WTC11 (cell line): ENCODE results near the gene AFAP1L2. TPM values are rescaled to one million over a fixed set of nuclear protein-coding genes. Genes with fewer than 3 reads are reported as not detected.

Source experiments
- ATAC-seq: fragments of 200-7000 bp; cut with Tn5 transposase; 2 replicates; pipeline ENCODE4 v1.10.0; 2021; ENCODE audit warnings: mild to moderate bottlenecking, moderate library complexity
- CTCF ChIA-PET: fragments of 300-600 bp; sonication (Branson Sonifier 250); formaldehyde crosslinking; loops from one replicate; lab custom pipeline; 2021; ENCODE audit warnings: antibody characterized with exemption; lab: Charles Lee
- POLR2A ChIA-PET: fragments of 350-600 bp; sonication (Branson Sonifier 250); formaldehyde crosslinking; loops from one replicate; lab custom pipeline; 2021; ENCODE audit warnings: antibody characterized with exemption; lab: Charles Lee
- DNase-seq: peaks from one replicate; pipeline ENCODE4 v3.0.0; 2021; ENCODE audit warnings: low spot score
- H3K27ac Mint-ChIP-seq: 2 replicates; pipeline ENCODE4 v1.8.0; 2021; ENCODE audit warnings: mixed read lengths
- H3K27me3 Mint-ChIP-seq: 2 replicates; pipeline ENCODE4 v1.8.0; 2021; ENCODE audit warnings: low read depth, mild to moderate bottlenecking, moderate library complexity, mixed read lengths
- H3K36me3 Mint-ChIP-seq: 2 replicates; pipeline ENCODE4 v1.8.0; 2021; ENCODE audit warnings: mixed read lengths
- H3K4me1 Mint-ChIP-seq: 2 replicates; pipeline ENCODE4 v1.8.0; 2022; ENCODE audit warnings: mixed read lengths
- H3K4me3 Mint-ChIP-seq: 2 replicates; pipeline ENCODE4 v1.8.0; 2021; ENCODE audit warnings: mild to moderate bottlenecking, moderate library complexity, mixed read lengths
- H3K9me3 Mint-ChIP-seq: 2 replicates; pipeline ENCODE4 v1.8.0; 2021; ENCODE audit warnings: mixed read lengths
- ARID4B ChIP-seq: sonication (generic); formaldehyde crosslinking; IDR thresholded peaks from 2 replicates; pipeline ENCODE4 v1.8.0; 2023; ENCODE audit warnings: missing genetic modification reagents, mild to moderate bottlenecking, borderline replicate concordance
- CREM ChIP-seq: sonication (generic); formaldehyde crosslinking; IDR thresholded peaks from 2 replicates; pipeline ENCODE4 v1.8.1; 2022; ENCODE audit warnings: mild to moderate bottlenecking, missing genetic modification reagents, moderate library complexity
- ESRRA ChIP-seq: sonication (generic); formaldehyde crosslinking; IDR thresholded peaks from 2 replicates; pipeline ENCODE4 v1.8.1; 2022; ENCODE audit warnings: mild to moderate bottlenecking, missing genetic modification reagents, borderline replicate concordance
- FOXJ3 ChIP-seq: sonication (generic); formaldehyde crosslinking; IDR thresholded peaks from 2 replicates; pipeline ENCODE4 v1.9.0; 2021; ENCODE audit warnings: missing genetic modification reagents, mild to moderate bottlenecking, borderline replicate concordance
- JUN ChIP-seq: sonication (generic); formaldehyde crosslinking; IDR thresholded peaks from 2 replicates; pipeline ENCODE4 v1.8.0; 2023; ENCODE audit warnings: mild to moderate bottlenecking, missing genetic modification reagents
- NR3C1 ChIP-seq: sonication (generic); formaldehyde crosslinking; conservative IDR thresholded peaks from 2 replicates; pipeline ENCODE4 v1.8.1; 2023; ENCODE audit warnings: low read depth, mild to moderate bottlenecking, missing genetic modification reagents
- STAT6 ChIP-seq: sonication (generic); formaldehyde crosslinking; conservative IDR thresholded peaks from 2 replicates; pipeline ENCODE4 v1.8.1; 2023; ENCODE audit warnings: mild to moderate bottlenecking, low read depth, missing genetic modification reagents, moderate library complexity
- TEAD1 ChIP-seq: sonication (generic); formaldehyde crosslinking; IDR thresholded peaks from 2 replicates; pipeline ENCODE4 v1.8.0; 2022; ENCODE audit warnings: mild to moderate bottlenecking, missing genetic modification reagents
- TP53 ChIP-seq: sonication (generic); formaldehyde crosslinking; IDR thresholded peaks from 2 replicates; pipeline ENCODE4 v1.8.1; 2023; ENCODE audit warnings: mild to moderate bottlenecking, missing genetic modification reagents
- total RNA-seq: library from RNA; stranded (reverse); gene quantifications from 3 replicates; pipeline ENCODE4 v1.2.3, GENCODE V29; 2021
- TF ChIP-seq, protein P1 (sequence below): fragments of 250-450 bp; sonication (Bioruptor Pico); IDR thresholded peaks from 2 replicates; pipeline ENCODE4 v1.9.0; 2021; ENCODE audit warnings: mild to moderate bottlenecking, borderline replicate concordance
- TF ChIP-seq, protein P2 (sequence below): sonication (generic); formaldehyde crosslinking; IDR thresholded peaks from 2 replicates; pipeline ENCODE4 v1.8.1; 2023; ENCODE audit warnings: mild to moderate bottlenecking, missing genetic modification reagents, moderate library complexity
- TF ChIP-seq, protein P3 (sequence below): fragments of 250-450 bp; sonication (Bioruptor Pico); IDR thresholded peaks from 2 replicates; pipeline ENCODE4 v1.8.0; 2021; ENCODE audit warnings: mild to moderate bottlenecking
- TF ChIP-seq, protein P4 (sequence below): sonication (generic); formaldehyde crosslinking; IDR thresholded peaks from 2 replicates; pipeline ENCODE4 v1.8.0; 2022; ENCODE audit warnings: missing genetic modification reagents
- TF ChIP-seq, protein P5 (sequence below): sonication (generic); formaldehyde crosslinking; IDR thresholded peaks from 2 replicates; pipeline ENCODE4 v1.8.1; 2022; ENCODE audit warnings: missing genetic modification reagents, borderline replicate concordance

Gene AFAP1L2
- total RNA-seq, 1 experiment from 2014 or later: 5.0 TPM

DNA sequence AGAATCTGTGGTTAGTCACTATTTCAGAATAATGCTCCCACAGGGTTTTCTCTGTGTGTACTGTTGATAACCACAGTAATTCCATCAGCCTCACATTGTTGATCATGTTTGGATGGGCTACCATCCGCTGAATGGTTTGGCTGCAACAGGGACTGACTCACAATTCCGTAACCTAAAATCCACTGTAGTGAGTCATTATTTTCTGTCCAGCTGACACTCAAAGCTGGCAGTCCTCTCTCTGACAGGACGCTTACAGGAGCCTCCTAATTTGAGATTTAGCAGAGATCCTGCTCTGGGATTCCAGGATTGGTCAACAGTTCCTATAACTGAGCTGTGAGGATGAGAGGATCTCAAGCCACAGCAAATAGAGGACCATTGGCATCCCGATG, 132.5 kb downstream of the AFAP1L2 start (continued):
- TF ChIP-seq, protein P1, sequence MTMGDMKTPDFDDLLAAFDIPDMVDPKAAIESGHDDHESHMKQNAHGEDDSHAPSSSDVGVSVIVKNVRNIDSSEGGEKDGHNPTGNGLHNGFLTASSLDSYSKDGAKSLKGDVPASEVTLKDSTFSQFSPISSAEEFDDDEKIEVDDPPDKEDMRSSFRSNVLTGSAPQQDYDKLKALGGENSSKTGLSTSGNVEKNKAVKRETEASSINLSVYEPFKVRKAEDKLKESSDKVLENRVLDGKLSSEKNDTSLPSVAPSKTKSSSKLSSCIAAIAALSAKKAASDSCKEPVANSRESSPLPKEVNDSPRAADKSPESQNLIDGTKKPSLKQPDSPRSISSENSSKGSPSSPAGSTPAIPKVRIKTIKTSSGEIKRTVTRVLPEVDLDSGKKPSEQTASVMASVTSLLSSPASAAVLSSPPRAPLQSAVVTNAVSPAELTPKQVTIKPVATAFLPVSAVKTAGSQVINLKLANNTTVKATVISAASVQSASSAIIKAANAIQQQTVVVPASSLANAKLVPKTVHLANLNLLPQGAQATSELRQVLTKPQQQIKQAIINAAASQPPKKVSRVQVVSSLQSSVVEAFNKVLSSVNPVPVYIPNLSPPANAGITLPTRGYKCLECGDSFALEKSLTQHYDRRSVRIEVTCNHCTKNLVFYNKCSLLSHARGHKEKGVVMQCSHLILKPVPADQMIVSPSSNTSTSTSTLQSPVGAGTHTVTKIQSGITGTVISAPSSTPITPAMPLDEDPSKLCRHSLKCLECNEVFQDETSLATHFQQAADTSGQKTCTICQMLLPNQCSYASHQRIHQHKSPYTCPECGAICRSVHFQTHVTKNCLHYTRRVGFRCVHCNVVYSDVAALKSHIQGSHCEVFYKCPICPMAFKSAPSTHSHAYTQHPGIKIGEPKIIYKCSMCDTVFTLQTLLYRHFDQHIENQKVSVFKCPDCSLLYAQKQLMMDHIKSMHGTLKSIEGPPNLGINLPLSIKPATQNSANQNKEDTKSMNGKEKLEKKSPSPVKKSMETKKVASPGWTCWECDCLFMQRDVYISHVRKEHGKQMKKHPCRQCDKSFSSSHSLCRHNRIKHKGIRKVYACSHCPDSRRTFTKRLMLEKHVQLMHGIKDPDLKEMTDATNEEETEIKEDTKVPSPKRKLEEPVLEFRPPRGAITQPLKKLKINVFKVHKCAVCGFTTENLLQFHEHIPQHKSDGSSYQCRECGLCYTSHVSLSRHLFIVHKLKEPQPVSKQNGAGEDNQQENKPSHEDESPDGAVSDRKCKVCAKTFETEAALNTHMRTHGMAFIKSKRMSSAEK (CRISPR knock-in tag): no peak
- TF ChIP-seq ESRRA (CRISPR knock-in tag): no peak
- TF ChIP-seq NR3C1 (CRISPR knock-in tag): no peak
- no peak for TF ChIP-seq JUN
- no peak for TF ChIP-seq STAT6
- no peak for TF ChIP-seq CREM (CRISPR knock-in tag)
- TF ChIP-seq, protein P2, sequence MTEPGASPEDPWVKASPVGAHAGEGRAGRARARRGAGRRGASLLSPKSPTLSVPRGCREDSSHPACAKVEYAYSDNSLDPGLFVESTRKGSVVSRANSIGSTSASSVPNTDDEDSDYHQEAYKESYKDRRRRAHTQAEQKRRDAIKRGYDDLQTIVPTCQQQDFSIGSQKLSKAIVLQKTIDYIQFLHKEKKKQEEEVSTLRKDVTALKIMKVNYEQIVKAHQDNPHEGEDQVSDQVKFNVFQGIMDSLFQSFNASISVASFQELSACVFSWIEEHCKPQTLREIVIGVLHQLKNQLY (CRISPR knock-in tag): no peak
- no peak for TF ChIP-seq TEAD1
- TF ChIP-seq, protein P3, sequence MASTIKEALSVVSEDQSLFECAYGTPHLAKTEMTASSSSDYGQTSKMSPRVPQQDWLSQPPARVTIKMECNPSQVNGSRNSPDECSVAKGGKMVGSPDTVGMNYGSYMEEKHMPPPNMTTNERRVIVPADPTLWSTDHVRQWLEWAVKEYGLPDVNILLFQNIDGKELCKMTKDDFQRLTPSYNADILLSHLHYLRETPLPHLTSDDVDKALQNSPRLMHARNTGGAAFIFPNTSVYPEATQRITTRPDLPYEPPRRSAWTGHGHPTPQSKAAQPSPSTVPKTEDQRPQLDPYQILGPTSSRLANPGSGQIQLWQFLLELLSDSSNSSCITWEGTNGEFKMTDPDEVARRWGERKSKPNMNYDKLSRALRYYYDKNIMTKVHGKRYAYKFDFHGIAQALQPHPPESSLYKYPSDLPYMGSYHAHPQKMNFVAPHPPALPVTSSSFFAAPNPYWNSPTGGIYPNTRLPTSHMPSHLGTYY (CRISPR knock-in tag): no peak

DNA sequence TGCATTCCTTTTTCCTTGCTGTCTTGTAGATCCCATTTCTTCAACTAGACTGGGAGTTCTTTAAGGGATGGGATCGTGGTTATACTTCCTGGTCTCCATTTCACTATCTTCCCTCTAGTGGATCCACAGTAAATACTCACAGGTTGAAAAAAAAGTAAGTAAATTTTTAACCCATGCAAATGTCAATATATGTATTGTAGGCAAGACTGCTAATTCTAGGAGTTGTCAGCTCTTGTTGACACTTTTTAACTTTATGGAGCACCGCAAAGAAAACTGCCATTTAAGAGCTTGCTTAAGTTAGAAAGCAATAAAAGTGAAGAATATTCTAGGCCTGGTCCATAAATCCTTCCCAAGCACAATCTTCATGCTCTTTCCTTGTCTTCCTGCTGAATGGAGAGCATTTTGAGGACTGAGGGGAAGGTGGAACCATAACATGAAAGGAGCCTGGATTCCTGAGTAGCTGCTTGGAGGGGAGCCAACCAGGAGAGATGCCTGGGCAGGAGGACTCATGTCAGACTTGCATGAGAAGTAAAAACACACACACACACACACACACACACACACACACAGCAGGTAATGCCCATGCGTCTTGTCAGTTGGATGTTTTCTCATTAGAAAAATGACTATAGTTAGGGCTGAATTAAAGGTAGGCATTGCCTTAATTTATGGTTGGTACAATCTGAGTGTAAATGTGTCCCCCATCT, 133.1 kb downstream of the AFAP1L2 start:
- 0 out of 2 replicates have a peak, but pooled peaks cover 7% of the 10 kb centered on the region for H3K4me1 Mint-ChIP-seq
- no peaks in the 10 kb centered on the region for H3K27me3 Mint-ChIP-seq
- no peak overlapping the region for H3K4me3 Mint-ChIP-seq
- CTCF ChIA-PET: interaction anchor here (1.0 to 1.5 kb wide), 3 partner anchors 33 to 188 kb away, joined by 3 to 6 read pairs (median 3); no protein-coding TSS in a partner anchor
- H3K9me3 Mint-ChIP-seq: no peaks in the 10 kb centered on the region
- POLR2A ChIA-PET: interaction anchor here (0.7 kb wide), 1 partner anchor 48 kb away, joined by 3 read pairs; no protein-coding TSS in a partner anchor
- no peaks in the 10 kb centered on the region for H3K36me3 Mint-ChIP-seq
- ATAC-seq: no peak
- DNase-seq: no peak
- H3K27ac Mint-ChIP-seq: no peak overlapping the region
- TF ChIP-seq ARID4B: no peak
- TF ChIP-seq, protein P4, sequence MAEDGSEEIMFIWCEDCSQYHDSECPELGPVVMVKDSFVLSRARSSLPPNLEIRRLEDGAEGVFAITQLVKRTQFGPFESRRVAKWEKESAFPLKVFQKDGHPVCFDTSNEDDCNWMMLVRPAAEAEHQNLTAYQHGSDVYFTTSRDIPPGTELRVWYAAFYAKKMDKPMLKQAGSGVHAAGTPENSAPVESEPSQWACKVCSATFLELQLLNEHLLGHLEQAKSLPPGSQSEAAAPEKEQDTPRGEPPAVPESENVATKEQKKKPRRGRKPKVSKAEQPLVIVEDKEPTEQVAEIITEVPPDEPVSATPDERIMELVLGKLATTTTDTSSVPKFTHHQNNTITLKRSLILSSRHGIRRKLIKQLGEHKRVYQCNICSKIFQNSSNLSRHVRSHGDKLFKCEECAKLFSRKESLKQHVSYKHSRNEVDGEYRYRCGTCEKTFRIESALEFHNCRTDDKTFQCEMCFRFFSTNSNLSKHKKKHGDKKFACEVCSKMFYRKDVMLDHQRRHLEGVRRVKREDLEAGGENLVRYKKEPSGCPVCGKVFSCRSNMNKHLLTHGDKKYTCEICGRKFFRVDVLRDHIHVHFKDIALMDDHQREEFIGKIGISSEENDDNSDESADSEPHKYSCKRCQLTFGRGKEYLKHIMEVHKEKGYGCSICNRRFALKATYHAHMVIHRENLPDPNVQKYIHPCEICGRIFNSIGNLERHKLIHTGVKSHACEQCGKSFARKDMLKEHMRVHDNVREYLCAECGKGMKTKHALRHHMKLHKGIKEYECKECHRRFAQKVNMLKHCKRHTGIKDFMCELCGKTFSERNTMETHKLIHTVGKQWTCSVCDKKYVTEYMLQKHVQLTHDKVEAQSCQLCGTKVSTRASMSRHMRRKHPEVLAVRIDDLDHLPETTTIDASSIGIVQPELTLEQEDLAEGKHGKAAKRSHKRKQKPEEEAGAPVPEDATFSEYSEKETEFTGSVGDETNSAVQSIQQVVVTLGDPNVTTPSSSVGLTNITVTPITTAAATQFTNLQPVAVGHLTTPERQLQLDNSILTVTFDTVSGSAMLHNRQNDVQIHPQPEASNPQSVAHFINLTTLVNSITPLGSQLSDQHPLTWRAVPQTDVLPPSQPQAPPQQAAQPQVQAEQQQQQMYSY (CRISPR knock-in tag): no peak
- TF ChIP-seq TP53: no peak
- TF ChIP-seq, protein P5, sequence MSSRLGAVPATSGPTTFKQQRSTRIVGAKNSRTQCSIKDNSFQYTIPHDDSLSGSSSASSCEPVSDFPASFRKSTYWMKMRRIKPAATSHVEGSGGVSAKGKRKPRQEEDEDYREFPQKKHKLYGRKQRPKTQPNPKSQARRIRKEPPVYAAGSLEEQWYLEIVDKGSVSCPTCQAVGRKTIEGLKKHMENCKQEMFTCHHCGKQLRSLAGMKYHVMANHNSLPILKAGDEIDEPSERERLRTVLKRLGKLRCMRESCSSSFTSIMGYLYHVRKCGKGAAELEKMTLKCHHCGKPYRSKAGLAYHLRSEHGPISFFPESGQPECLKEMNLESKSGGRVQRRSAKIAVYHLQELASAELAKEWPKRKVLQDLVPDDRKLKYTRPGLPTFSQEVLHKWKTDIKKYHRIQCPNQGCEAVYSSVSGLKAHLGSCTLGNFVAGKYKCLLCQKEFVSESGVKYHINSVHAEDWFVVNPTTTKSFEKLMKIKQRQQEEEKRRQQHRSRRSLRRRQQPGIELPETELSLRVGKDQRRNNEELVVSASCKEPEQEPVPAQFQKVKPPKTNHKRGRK (CRISPR knock-in tag): no peak
- no peak for TF ChIP-seq FOXJ3 (CRISPR knock-in tag)
